Kidney (tissue), 14 donors: ENCODE results near the gene DYNLL2. TPM values are rescaled to one million over a fixed set of nuclear protein-coding genes. Genes with fewer than 3 reads are reported as not detected.

Source experiments
- DNase-seq, 5 donors: peaks; one replicate each; pipeline ENCODE4 v3.0.0-alpha.2; 2013 to 2020
- FAIRE-seq: peaks from 2 replicates; lab custom pipeline; 2012; peaks lifted over from hg19 to GRCh38; lab: Jason Lieb, UNC
- H3K27ac ChIP-seq, 2 donors: one replicate each; pipeline ENCODE4 v1.7.0; 2013; ENCODE audit warnings: low read depth in 2 of 2, low read length in 2 of 2, inconsistent platforms in 1 of 2
- H3K27me3 ChIP-seq: one replicate; pipeline ENCODE4 v1.7.1; 2013; ENCODE audit warnings: low read length, inconsistent platforms; ENCODE audit not compliant: control insufficient read depth, insufficient read depth
- H3K36me3 ChIP-seq, 3 donors: one replicate each; pipeline versions ENCODE4 v1.7.0 to v1.7.1; 2013; ENCODE audit warnings: low read length in 3 of 3, control low read depth in 1 of 3, inconsistent platforms in 1 of 3; ENCODE audit not compliant: insufficient read depth in 3 of 3, control insufficient read depth in 2 of 3
- H3K4me1 ChIP-seq, 3 donors: one replicate each; pipeline versions ENCODE4 v1.7.0 to v1.7.1; 2013; ENCODE audit warnings: low read length in 3 of 3, inconsistent platforms in 1 of 3, low read depth in 1 of 3; ENCODE audit not compliant: control insufficient read depth in 2 of 3, insufficient read depth in 2 of 3
- H3K4me3 ChIP-seq, 3 donors: one replicate each; pipeline versions ENCODE4 v1.7.0 to v1.8.1; 2013; ENCODE audit warnings: low read length in 3 of 3, control low read depth in 1 of 3, inconsistent platforms in 1 of 3
- H3K9ac ChIP-seq, 3 donors: one replicate each; pipeline versions ENCODE4 v1.7.0 to v1.7.1; 2013; ENCODE audit warnings: low read length in 3 of 3, control low read depth in 1 of 3, inconsistent platforms in 1 of 3
- H3K9me3 ChIP-seq, 3 donors: one replicate each; pipeline versions ENCODE4 v1.7.0 to v1.7.1; 2013; ENCODE audit warnings: low read length in 3 of 3, control low read depth in 1 of 3, inconsistent platforms in 1 of 3; ENCODE audit not compliant: control insufficient read depth in 2 of 3, insufficient read depth in 1 of 3
- intact Hi-C: fragments of 100-400 bp; cut with DNase I; formaldehyde crosslinking; loops from one replicate; pipeline ENCODE4 v1.11.1; 2022
- polyA plus RNA-seq: library from polyadenylated mRNA; stranded (reverse); fragments of 350-450 nt; fragmentation: Illumina TruSeq; extraction: RNeasy Lipid Tissue Mini Kit (QIAGEN cat#74804); gene quantifications from one replicate; pipeline ENCODE4 v1.2.3, GENCODE V29; 2014; ENCODE audit warnings: low read depth, low replicate concordance; ENCODE audit not compliant: insufficient read depth
- total RNA-seq: library from RNA; stranded (reverse); fragmentation: NEBNext Ultra II Directional; extraction: Animal tissue kit (Norgen Biotek cat#: 25700); gene quantifications from one replicate; pipeline ENCODE4 v1.2.1, GENCODE V29; 2021
- TF ChIP-seq, protein P1 (sequence below): IDR thresholded peaks from 3 replicates; pipeline ENCODE4 v1.5.1; 2012; ENCODE audit warnings: mild to moderate bottlenecking, moderate library complexity, borderline replicate concordance; ENCODE audit not compliant: insufficient read depth; ENCODE audit errors: extremely low read depth
- donor health status: control.
- donor health status: control.
- donor health status: control.
- donor health status: control.
- donor health status: control.
- donor health status: DM: yes; HTN: yes; CAD: no.
- donor health status: Normal renal cell carcinoma (clear cell type).

DYNLL2 gene
- total and polyA plus RNA-seq, 2 donors from 2014 or later: 43.2 to 59.7 TPM

DNA sequence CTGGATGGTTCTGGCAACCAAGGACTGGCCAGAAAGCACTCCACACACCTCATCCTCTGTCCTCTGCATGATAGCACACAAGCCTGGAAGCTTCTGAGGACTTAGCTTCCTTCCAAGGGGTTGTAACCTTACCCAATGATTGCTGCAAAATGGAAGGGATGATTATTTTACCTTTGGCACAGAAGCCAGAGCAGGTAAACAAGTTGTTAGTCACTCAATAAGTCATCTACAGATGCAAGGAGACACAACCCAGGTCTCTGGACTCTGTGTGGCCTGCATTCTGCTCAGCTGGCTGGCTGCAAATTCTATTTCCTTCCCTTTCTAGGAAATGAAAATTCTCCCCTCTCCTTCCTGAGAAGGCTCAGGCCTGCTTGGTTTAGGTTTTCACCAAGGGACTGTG is 26.7 kb upstream of the DYNLL2 start:
- intact Hi-C loops: no loop called here
- no peak overlapping the region for H3K4me3 ChIP-seq
- no peaks in the 10 kb centered on the region for H3K4me1 ChIP-seq
- FAIRE-seq (no peak), DNase-seq (no peak)
- no peaks in the 10 kb centered on the region for H3K36me3 ChIP-seq
- H3K9me3 ChIP-seq: no peaks in the 10 kb centered on the region
- H3K9ac ChIP-seq: no peak overlapping the region
- H3K27ac ChIP-seq: no peak overlapping the region
- no peaks in the 10 kb centered on the region for H3K27me3 ChIP-seq
- TF ChIP-seq, protein P1, sequence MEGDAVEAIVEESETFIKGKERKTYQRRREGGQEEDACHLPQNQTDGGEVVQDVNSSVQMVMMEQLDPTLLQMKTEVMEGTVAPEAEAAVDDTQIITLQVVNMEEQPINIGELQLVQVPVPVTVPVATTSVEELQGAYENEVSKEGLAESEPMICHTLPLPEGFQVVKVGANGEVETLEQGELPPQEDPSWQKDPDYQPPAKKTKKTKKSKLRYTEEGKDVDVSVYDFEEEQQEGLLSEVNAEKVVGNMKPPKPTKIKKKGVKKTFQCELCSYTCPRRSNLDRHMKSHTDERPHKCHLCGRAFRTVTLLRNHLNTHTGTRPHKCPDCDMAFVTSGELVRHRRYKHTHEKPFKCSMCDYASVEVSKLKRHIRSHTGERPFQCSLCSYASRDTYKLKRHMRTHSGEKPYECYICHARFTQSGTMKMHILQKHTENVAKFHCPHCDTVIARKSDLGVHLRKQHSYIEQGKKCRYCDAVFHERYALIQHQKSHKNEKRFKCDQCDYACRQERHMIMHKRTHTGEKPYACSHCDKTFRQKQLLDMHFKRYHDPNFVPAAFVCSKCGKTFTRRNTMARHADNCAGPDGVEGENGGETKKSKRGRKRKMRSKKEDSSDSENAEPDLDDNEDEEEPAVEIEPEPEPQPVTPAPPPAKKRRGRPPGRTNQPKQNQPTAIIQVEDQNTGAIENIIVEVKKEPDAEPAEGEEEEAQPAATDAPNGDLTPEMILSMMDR: no peak

DNA sequence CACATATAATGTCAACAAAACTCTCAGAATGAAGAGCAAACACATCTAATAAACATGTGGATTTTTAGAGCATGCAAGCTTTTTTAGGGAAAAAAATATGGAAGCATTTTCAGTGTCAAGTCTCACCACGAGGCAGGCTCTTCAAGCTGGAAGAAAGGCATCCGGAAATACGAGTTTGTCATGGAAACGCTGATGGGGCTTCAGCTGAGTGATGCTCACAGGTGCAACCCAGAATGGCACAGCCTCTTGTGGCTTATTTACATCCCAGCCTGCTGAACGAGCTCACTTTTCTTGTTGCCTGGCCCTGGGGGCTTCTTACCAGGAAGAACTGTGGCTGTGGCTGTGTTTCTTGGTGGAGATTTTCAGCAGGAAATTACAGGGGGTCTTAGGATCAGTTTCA is 24.1 kb upstream of the DYNLL2 start:
- H3K4me3 ChIP-seq: no peak overlapping the region
- FAIRE-seq (no peak), DNase-seq (peak in 2 of 5 donors; percentile 8 to 18)
- TF ChIP-seq, protein P1: no peak
- H3K36me3 ChIP-seq: no peaks in the 10 kb centered on the region
- H3K9me3 ChIP-seq: no peaks in the 10 kb centered on the region
- H3K4me1 ChIP-seq: no peaks in the 10 kb centered on the region
- H3K27me3 ChIP-seq: no peaks in the 10 kb centered on the region
- H3K27ac ChIP-seq: no peak overlapping the region
- H3K9ac ChIP-seq: no peak overlapping the region
- intact Hi-C loops: no loop called here

DNA sequence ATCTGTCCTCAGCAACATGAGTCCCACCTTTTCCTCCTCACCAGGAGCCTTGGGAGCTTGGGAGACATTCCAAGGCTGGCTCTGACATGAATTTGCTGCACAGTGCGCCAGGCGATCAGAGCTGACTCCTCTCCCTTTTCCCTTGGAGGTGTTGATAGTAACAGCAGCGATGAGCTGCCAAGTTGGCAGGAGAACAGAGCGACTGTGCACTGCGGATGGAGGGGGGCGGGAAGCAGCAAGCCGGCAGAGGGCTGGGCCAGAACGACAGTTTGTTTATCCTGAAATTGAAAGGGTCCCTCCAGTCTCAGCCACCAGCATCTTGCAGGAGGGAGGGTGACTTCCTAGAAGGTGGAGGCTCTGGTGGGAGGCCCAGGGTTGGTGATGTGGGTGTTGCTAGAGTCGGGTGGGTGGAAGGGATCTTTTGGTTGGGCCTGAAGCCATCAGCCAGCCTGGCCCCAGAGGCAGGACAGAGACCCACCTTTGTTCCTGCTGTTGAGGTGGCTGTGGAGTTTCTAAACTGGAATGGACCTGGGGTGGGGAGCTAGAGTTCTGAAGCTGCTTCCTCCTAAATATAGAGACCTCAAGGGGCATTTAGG is 22.5 kb upstream of the DYNLL2 start:
- no peak for FAIRE-seq
- intact Hi-C loops: no loop called here
- H3K4me3 ChIP-seq: no peak overlapping the region
- H3K36me3 ChIP-seq: no peaks in the 10 kb centered on the region
- H3K27ac ChIP-seq: no peak overlapping the region
- H3K27me3 ChIP-seq: no peaks in the 10 kb centered on the region
- no peak overlapping the region for H3K9ac ChIP-seq
- TF ChIP-seq, protein P1: no peak
- peak in 2 of 5 donors; percentile 23 to 61 for DNase-seq
- H3K9me3 ChIP-seq: no peaks in the 10 kb centered on the region
- H3K4me1 ChIP-seq: no peaks in the 10 kb centered on the region

DNA sequence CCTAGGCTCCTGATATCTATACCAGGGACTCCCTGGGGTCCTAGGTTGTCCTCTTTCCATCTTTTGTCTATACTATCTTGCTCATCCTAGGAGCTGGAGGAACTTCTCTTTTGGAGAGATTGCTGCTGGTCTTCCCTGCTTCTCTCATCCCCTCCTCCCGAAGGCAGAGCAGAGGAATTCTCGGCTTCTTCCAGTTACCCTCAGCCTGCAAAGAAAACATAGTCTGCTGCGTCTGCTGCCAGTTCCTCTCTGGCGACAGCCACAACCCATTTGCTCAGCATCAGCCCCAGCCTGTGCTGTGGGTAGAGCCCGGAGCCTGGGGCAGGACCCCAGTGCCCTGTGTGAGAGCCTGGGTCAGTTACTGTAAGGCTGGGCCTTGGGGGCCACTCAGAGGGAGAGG is 21.5 kb upstream of the DYNLL2 start:
- H3K4me3 ChIP-seq: no peak overlapping the region
- no peak for FAIRE-seq
- no peak overlapping the region for H3K9ac ChIP-seq
- peak in 1 of 5 donors; percentile 37 for DNase-seq
- no peaks in the 10 kb centered on the region for H3K9me3 ChIP-seq
- H3K27ac ChIP-seq: no peak overlapping the region
- no peaks in the 10 kb centered on the region for H3K4me1 ChIP-seq
- TF ChIP-seq, protein P1: no peak
- no peaks in the 10 kb centered on the region for H3K36me3 ChIP-seq
- intact Hi-C loops: no loop called here
- no peaks in the 10 kb centered on the region for H3K27me3 ChIP-seq
